MM.1S (cell line): Measurements from ENCODE around the gene MFRP.

Experiments
- DNase-seq: peaks from one replicate; pipeline ENCODE4 v3.0.0-alpha.2; 2015
- H2AFZ ChIP-seq: fragments of 300-600 bp; sonication (generic); 2 replicates; pipeline ENCODE4 v1.6.0; 2016; ENCODE audit warnings: antibody characterized with exemption, low read length
- H3F3A ChIP-seq: fragments of 300-600 bp; sonication (generic); 2 replicates; pipeline ENCODE4 v1.6.1; 2016; ENCODE audit warnings: mild to moderate bottlenecking, antibody characterized with exemption, low read length, moderate library complexity, mixed read lengths; ENCODE audit not compliant: insufficient read depth
- H3K27ac ChIP-seq: fragments of 300-600 bp; sonication (generic); 2 replicates; pipeline ENCODE4 v1.5.1; 2016; ENCODE audit warnings: mild to moderate bottlenecking, low read length
- H3K27me3 ChIP-seq: fragments of 300-600 bp; sonication (generic); replicated peaks from 2 replicates; pipeline ENCODE4 v1.6.0; 2016; ENCODE audit warnings: low read length; ENCODE audit not compliant: insufficient read depth
- H3K36me3 ChIP-seq: fragments of 300-600 bp; sonication (generic); replicated peaks from 2 replicates; pipeline ENCODE4 v1.6.1; 2016; ENCODE audit warnings: mild to moderate bottlenecking, low read length, mixed read lengths; ENCODE audit not compliant: insufficient read depth
- H3K4me1 ChIP-seq: fragments of 300-600 bp; sonication (generic); 2 replicates; pipeline ENCODE4 v1.6.1; 2016; ENCODE audit warnings: low read length, mixed read lengths
- H3K4me2 ChIP-seq: fragments of 300-600 bp; sonication (generic); 2 replicates; pipeline ENCODE4 v1.6.0; 2016; ENCODE audit warnings: low read depth, low read length
- H3K4me3 ChIP-seq: fragments of 300-600 bp; sonication (generic); 2 replicates; pipeline ENCODE4 v1.5.1; 2016; ENCODE audit warnings: low read length, mixed read lengths
- H3K79me2 ChIP-seq: fragments of 300-600 bp; sonication (generic); 2 replicates; pipeline ENCODE4 v1.6.1; 2016; ENCODE audit warnings: mixed run types, low read length, mixed read lengths
- H3K9ac ChIP-seq: fragments of 300-600 bp; sonication (generic); 2 replicates; pipeline ENCODE4 v1.6.1; 2016; ENCODE audit warnings: low read length, mixed read lengths
- H3K9me2 ChIP-seq: fragments of 300-600 bp; sonication (generic); replicated peaks from 2 replicates; pipeline ENCODE4 v1.6.1; 2016; ENCODE audit warnings: mild to moderate bottlenecking, low read length, mixed read lengths; ENCODE audit not compliant: insufficient read depth
- H3K9me3 ChIP-seq: fragments of 300-600 bp; sonication (generic); replicated peaks from 2 replicates; pipeline ENCODE4 v1.6.1; 2016; ENCODE audit warnings: mild to moderate bottlenecking, low read length, mixed read lengths; ENCODE audit not compliant: insufficient read depth
- H4K20me1 ChIP-seq: fragments of 300-600 bp; sonication (generic); 2 replicates; pipeline ENCODE4 v1.6.1; 2016; ENCODE audit warnings: mild to moderate bottlenecking, low read length, moderate library complexity, mixed read lengths; ENCODE audit not compliant: insufficient read depth
- EZH2 ChIP-seq: fragments of 300-600 bp; sonication (generic); optimal IDR thresholded peaks from 2 replicates; pipeline ENCODE3; 2017; ENCODE audit warnings: low read depth, mild to moderate bottlenecking, antibody characterized with exemption, low read length, mixed read lengths
- EZH2phosphoT487 ChIP-seq: fragments of 300-600 bp; sonication (generic); IDR thresholded peaks from 2 replicates; pipeline ENCODE4 v1.6.1; 2018; ENCODE audit warnings: antibody characterized with exemption, low read length
- TF ChIP-seq, protein P1 (sequence below): fragments of 300-600 bp; sonication (generic); IDR thresholded peaks from 2 replicates; pipeline ENCODE4 v1.5.1; 2016; ENCODE audit warnings: antibody characterized with exemption, low read length, mixed read lengths

The MFRP gene

DNA sequence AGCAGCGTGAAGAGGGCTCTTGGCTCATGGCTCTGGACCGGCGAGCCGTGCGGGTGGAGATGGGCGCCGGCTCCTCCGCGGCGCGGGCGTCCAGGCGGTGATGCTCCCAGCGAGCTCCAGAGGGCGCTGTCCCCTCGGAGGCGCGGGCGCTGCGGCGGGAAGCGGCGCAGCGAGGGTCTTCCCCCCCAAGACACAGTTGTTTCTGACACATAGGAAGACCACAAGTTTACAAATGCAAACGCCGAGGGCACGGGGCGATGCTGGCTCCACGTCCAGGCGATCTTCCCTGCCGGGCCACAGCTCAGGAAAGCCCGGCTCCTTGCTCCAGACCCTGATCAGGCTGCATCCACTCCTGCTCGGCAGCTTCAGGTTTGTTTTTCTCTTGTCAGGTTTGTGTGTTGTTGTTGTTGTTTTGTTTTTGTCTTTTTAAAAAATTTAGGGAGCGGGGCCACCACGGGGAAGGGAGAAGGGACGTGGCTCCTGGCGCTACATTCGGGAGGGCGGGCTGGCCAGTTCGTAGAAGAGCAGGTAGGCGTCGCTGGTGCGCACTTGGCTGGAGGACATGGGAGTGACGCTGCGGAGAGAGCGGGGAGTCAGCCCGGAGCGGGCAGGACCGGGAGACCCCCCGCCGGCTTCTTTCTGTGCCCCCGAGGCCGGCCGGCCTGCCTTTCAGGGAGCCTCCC lies 10.0 kb upstream of the MFRP start:
- no peak overlapping the region for H3K27ac ChIP-seq
- no peaks in the 10 kb centered on the region for H3F3A ChIP-seq
- no peaks in the 10 kb centered on the region for H3K9me3 ChIP-seq
- peak overlapping the region; percentile 87 for H3K4me3 ChIP-seq
- peak overlapping the region; percentile 100 for H3K4me2 ChIP-seq
- H3K36me3 ChIP-seq, result no peaks in the 10 kb centered on the region
- peak overlapping the region; percentile 99 for H2AFZ ChIP-seq
- peak; percentile 75 for DNase-seq
- no peaks in the 10 kb centered on the region for H3K9me2 ChIP-seq
- H4K20me1 ChIP-seq, result no peaks in the 10 kb centered on the region
- peak overlapping the region; percentile 60; the same call in 1 of the 2 replicates for H3K9ac ChIP-seq
- TF ChIP-seq EZH2 (no peak), EZH2phosphoT487 (no peak)
- TF ChIP-seq, protein P1, sequence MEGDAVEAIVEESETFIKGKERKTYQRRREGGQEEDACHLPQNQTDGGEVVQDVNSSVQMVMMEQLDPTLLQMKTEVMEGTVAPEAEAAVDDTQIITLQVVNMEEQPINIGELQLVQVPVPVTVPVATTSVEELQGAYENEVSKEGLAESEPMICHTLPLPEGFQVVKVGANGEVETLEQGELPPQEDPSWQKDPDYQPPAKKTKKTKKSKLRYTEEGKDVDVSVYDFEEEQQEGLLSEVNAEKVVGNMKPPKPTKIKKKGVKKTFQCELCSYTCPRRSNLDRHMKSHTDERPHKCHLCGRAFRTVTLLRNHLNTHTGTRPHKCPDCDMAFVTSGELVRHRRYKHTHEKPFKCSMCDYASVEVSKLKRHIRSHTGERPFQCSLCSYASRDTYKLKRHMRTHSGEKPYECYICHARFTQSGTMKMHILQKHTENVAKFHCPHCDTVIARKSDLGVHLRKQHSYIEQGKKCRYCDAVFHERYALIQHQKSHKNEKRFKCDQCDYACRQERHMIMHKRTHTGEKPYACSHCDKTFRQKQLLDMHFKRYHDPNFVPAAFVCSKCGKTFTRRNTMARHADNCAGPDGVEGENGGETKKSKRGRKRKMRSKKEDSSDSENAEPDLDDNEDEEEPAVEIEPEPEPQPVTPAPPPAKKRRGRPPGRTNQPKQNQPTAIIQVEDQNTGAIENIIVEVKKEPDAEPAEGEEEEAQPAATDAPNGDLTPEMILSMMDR, result peak; percentile 87
- peaks cover 31% of the 10 kb centered on the region for H3K27me3 ChIP-seq
- no peaks in the 10 kb centered on the region for H3K79me2 ChIP-seq
- peaks cover 9% of the 10 kb centered on the region for H3K4me1 ChIP-seq

DNA sequence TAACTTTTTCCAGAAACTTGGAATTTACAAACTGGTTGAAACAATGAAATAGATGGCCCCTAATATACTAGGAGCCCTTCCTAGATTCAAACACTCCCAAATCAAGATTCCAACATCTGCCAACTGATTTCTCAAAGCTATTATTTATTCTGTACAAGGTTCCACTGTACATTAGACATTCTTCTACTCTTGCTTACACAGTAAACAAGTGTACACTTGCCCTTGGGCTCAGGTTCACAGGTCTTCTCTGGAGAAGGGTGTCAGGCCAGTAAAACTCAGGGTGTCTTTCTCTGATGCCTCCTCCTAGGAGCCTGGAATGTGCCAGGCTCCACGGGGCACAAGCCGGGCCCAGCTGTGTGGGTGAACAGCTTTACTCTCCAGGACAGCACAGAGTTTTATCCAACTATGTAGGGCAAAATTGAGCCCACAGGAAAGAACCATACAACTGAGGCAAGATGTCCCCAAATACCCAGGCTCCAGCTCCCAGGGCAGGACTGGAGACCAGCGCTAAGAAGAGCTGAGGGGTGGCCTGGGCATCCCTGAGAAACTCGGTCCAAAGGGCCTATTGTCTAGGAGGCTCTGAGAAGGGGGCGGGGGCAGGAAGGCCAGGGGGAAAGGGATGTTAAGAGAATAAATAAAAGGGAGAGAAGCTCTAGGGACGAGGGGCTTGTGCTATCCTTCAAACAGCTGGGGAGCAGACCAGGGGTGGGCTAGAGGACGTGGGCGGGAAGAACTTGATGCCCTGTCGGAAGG lies 8.8 kb upstream of the MFRP start:
- no peak for DNase-seq
- H4K20me1 ChIP-seq, result no peaks in the 10 kb centered on the region
- no peak overlapping the region for H3K27ac ChIP-seq
- no peaks in the 10 kb centered on the region for H3K79me2 ChIP-seq
- H3K36me3 ChIP-seq, result no peaks in the 10 kb centered on the region
- H3K4me2 ChIP-seq, result no peak overlapping the region
- H3K4me1 ChIP-seq, result no peaks in the 10 kb centered on the region
- no peaks in the 10 kb centered on the region for H3F3A ChIP-seq
- TF ChIP-seq EZH2 (no peak), EZH2phosphoT487 (no peak)
- no peak overlapping the region for H3K9ac ChIP-seq
- H3K27me3 ChIP-seq, result peaks cover 41% of the 10 kb centered on the region
- no peaks in the 10 kb centered on the region for H3K9me3 ChIP-seq
- H2AFZ ChIP-seq, result no peak overlapping the region
- H3K9me2 ChIP-seq, result no peaks in the 10 kb centered on the region
- H3K4me3 ChIP-seq, result no peak overlapping the region

DNA sequence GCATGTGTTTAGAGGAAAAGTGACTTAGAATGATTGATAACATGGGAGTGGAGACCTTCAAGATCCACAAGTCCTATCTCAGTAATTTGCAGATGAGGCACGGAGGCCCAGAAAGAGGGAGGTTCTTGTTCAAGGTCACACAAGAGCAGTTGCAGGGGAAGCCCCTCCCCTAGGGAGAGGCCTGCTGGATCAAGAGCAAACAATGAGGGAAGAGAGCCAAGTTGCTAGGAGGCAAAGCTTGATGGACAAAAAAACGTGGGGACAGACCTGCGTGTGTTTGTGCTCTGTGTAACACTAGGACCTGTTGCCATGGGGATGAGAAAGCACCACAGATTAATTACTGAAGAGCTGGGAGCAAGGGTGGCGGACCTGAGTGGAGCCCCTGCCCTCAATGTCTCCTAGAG lies 6.4 kb upstream of the MFRP start:
- Histone ChIP-seq H3K36me3 (no peaks in the 10 kb centered on the region), H3F3A (no peaks in the 10 kb centered on the region), H3K9ac (no peak overlapping the region), H3K9me3 (no peaks in the 10 kb centered on the region), H2AFZ (no peak overlapping the region), H3K79me2 (no peaks in the 10 kb centered on the region), H3K4me1 (no peaks in the 10 kb centered on the region), H3K27me3 (peaks cover 54% of the 10 kb centered on the region), H3K4me2 (no peak overlapping the region), H3K9me2 (no peaks in the 10 kb centered on the region), H3K27ac (no peak overlapping the region), H3K4me3 (no peak overlapping the region), H4K20me1 (no peaks in the 10 kb centered on the region)
- DNase-seq, result no peak
- TF ChIP-seq, protein P1, result no peak
- no peak for TF ChIP-seq EZH2
- TF ChIP-seq EZH2phosphoT487, result no peak

DNA sequence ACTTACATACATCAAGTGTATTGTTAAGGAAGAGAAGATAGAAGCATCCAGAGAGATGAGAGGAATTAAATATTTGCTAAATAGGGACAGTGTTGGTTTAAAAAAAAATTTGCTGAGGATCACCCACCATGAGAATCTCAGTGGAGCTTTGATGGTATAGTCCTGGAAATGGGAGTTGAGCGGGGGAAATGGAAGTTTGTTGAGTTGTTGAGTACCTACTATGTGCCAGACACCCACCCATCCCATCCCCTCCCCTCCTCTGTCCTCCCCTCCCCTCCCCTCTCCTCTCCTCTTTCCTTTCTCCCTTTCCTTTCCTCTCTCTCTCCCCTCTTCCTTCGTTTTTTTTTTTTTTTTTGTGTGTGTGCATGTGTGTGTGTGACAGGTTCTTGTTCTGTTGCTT lies 4.7 kb upstream of the MFRP start:
- TF ChIP-seq EZH2 (no peak), EZH2phosphoT487 (no peak)
- TF ChIP-seq, protein P1, result no peak
- no peaks in the 10 kb centered on the region for H3F3A ChIP-seq
- H3K4me2 ChIP-seq, result no peak overlapping the region
- H3K9ac ChIP-seq, result no peak overlapping the region
- no peaks in the 10 kb centered on the region for H4K20me1 ChIP-seq
- no peak overlapping the region for H3K27ac ChIP-seq
- DNase-seq, result no peak
- no peaks in the 10 kb centered on the region for H3K36me3 ChIP-seq
- no peak overlapping the region for H2AFZ ChIP-seq
- H3K9me3 ChIP-seq, result no peaks in the 10 kb centered on the region
- peaks cover 71% of the 10 kb centered on the region for H3K27me3 ChIP-seq
- no peaks in the 10 kb centered on the region for H3K4me1 ChIP-seq
- no peaks in the 10 kb centered on the region for H3K79me2 ChIP-seq
- H3K9me2 ChIP-seq, result no peaks in the 10 kb centered on the region
- no peak overlapping the region for H3K4me3 ChIP-seq
